Right lobe of liver (tissue), 4 donors: ENCODE measurements around the gene PRSS56.

Source experiments
- POLR2A ChIP-seq: fragments of 450-650 bp; IDR thresholded peaks from one replicate; pipeline ENCODE4 v1.6.1; 2017; ENCODE audit warnings: antibody characterized with exemption, mild to moderate bottlenecking
- TF ChIP-seq, protein P1 (sequence below), 4 donors: fragments of 200-600 bp in 3 of 4; fragments of 450-650 bp in 1 of 4; IDR thresholded peaks; one replicate each; pipeline versions ENCODE4 v1.5.1 to v1.8.0; 2016 to 2022; ENCODE audit warnings: antibody characterized with exemption in 4 of 4, mild to moderate bottlenecking in 2 of 4
- donor health status: DM: no; HTN: no; CAD: no.
- donor health status: DM: no; HTN: no; CAD: no.
- donor health status: DM: no; HTN: yes; CAD: no.

DNA sequence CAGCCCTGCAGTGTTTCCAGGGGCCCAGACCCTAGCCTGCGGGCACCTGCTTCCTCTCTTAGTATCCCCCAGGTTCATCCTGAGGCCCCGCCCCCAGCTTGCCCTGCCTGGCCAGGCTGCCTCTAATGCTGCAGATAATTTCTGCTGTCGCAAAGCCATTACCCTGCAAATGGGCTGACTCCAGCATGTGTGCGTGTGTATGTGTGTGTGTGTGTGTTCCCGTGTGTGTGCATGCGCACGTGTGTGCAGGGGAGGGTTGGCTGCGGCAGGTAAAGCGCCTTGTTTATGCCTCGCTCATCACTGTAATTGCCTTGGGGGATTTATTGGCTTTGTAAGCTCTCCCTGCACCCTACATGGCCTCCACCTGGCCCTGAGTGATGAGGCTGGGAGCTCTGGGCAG lies 7.6 kb upstream of the PRSS56 start:
- no peak for TF ChIP-seq POLR2A
- TF ChIP-seq, protein P1, sequence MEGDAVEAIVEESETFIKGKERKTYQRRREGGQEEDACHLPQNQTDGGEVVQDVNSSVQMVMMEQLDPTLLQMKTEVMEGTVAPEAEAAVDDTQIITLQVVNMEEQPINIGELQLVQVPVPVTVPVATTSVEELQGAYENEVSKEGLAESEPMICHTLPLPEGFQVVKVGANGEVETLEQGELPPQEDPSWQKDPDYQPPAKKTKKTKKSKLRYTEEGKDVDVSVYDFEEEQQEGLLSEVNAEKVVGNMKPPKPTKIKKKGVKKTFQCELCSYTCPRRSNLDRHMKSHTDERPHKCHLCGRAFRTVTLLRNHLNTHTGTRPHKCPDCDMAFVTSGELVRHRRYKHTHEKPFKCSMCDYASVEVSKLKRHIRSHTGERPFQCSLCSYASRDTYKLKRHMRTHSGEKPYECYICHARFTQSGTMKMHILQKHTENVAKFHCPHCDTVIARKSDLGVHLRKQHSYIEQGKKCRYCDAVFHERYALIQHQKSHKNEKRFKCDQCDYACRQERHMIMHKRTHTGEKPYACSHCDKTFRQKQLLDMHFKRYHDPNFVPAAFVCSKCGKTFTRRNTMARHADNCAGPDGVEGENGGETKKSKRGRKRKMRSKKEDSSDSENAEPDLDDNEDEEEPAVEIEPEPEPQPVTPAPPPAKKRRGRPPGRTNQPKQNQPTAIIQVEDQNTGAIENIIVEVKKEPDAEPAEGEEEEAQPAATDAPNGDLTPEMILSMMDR (IDR thresholded peaks at IDR 0.05) = no peak
